NK-92 (cell line): ENCODE data around the gene RTN4RL1.

Experiments
- DNase-seq: peaks from one replicate; lab custom pipeline; 2025; ENCODE audit not compliant: unreplicated experiment; lab: John Stamatoyannopoulos, UW

The RTN4RL1 gene

GRCh38 chr17:2059547-2060384, 34.6 kb upstream of the RTN4RL1 start:
- no peak for DNase-seq

- DNase-seq, result no peak
These were observed 33.7 kb upstream of the RTN4RL1 start for GRCh38 chr17:2058586-2059546.

GRCh38 chr17:2057760-2058585, 32.8 kb upstream of the RTN4RL1 start:
- DNase-seq, result no peak

GRCh38 chr17:2057175-2057759, 32.1 kb upstream of the RTN4RL1 start:
- no peak for DNase-seq

- DNase-seq, result no peak
These were observed 31.4 kb upstream of the RTN4RL1 start for GRCh38 chr17:2056206-2057174.

- DNase-seq, result no peak
These were observed 30.4 kb upstream of the RTN4RL1 start for GRCh38 chr17:2055292-2056205.

GRCh38 chr17:2054512-2055291, 29.6 kb upstream of the RTN4RL1 start, which contains the start of gene HIC1:
Gene HIC1 (plus strand): TSS chr17:2055103. CDS start chr17:2056691, 1,588 bp downstream.
- DNase-seq, result no peak

GRCh38 chr17:2054262-2054511, 29.1 kb upstream of the RTN4RL1 start:
- no peak for DNase-seq

- DNase-seq, result no peak
These were observed 28.5 kb upstream of the RTN4RL1 start for GRCh38 chr17:2053380-2054261.

GRCh38 chr17:2051933-2052559, 26.9 kb upstream of the RTN4RL1 start:
- DNase-seq, result no peak

- DNase-seq, result no peak
These were observed 26.2 kb upstream of the RTN4RL1 start for GRCh38 chr17:2051061-2051932.

GRCh38 chr17:2050300-2051060, 25.3 kb upstream of the RTN4RL1 start:
- DNase-seq, result no peak

GRCh38 chr17:2049333-2050299, 24.5 kb upstream of the RTN4RL1 start:
- DNase-seq, result no peak

- DNase-seq, result no peak
These were observed 23.7 kb upstream of the RTN4RL1 start for GRCh38 chr17:2048805-2049204.
